HepG2 (cell line): ENCODE results near the gene ISY1. TPM values are rescaled to one million over a fixed set of nuclear protein-coding genes. Genes with fewer than 3 reads are reported as not detected.

Experiments
- ATF4 ChIP-seq, 2 experiments: fragments of 450-650 bp in 1 of 2; sonication (generic) in 1 of 2; formaldehyde crosslinking; IDR thresholded peaks; 2 replicates each; pipeline versions ENCODE4 v1.5.0 to v1.8.0; 2020 to 2022; ENCODE audit warnings: mild to moderate bottlenecking in 1 of 2, missing genetic modification reagents in 1 of 2
- CREB1 ChIP-seq, 2 experiments: fragments of 450-650 bp in 1 of 2; IDR thresholded peaks; 2 replicates each; pipeline ENCODE4 v1.6.1; 2016 to 2017; ENCODE audit warnings: control low read depth in 1 of 2, mild to moderate bottlenecking in 1 of 2, missing compliant biosample characterization in 1 of 2, missing genetic modification characterization in 1 of 2
- HDAC6 ChIP-seq: fragments of 200-600 bp; sonication (generic); IDR thresholded peaks from 2 replicates; pipeline ENCODE4 v1.7.0; 2017; ENCODE audit warnings: mild to moderate bottlenecking, antibody characterized with exemption, low read length, low read depth
- HNF1B ChIP-seq: sonication (generic); formaldehyde crosslinking; IDR thresholded peaks from 2 replicates; pipeline ENCODE4 v1.5.1; 2020; ENCODE audit warnings: mild to moderate bottlenecking, moderate library complexity, missing genetic modification reagents
- HNRNPK ChIP-seq: fragments of 200-400 bp; formaldehyde crosslinking; IDR thresholded peaks from 2 replicates; pipeline ENCODE4 v1.6.1; 2018; ENCODE audit warnings: low read length, low read depth, moderate library complexity, mild to moderate bottlenecking; ENCODE audit not compliant: poor library complexity, severe bottlenecking
- KDM5B ChIP-seq: sonication (generic); formaldehyde crosslinking; IDR thresholded peaks from 2 replicates; pipeline ENCODE4 v1.4.0; 2020; ENCODE audit warnings: missing genetic modification reagents, mild to moderate bottlenecking, borderline replicate concordance
- MYNN ChIP-seq: sonication (generic); formaldehyde crosslinking; IDR thresholded peaks from 2 replicates; pipeline ENCODE4 v1.4.0; 2020; ENCODE audit warnings: mild to moderate bottlenecking, low read depth, missing genetic modification reagents
- NR2C2 ChIP-seq: sonication (generic); formaldehyde crosslinking; IDR thresholded peaks from 2 replicates; pipeline ENCODE4 v1.4.0; 2020; ENCODE audit warnings: missing genetic modification reagents, mild to moderate bottlenecking, moderate library complexity, borderline replicate concordance
- RORA ChIP-seq: sonication (generic); formaldehyde crosslinking; IDR thresholded peaks from 2 replicates; pipeline ENCODE4 v1.5.0; 2020; ENCODE audit warnings: mild to moderate bottlenecking, missing genetic modification reagents, moderate library complexity
- SYNCRIP ChIP-seq: fragments of 200-400 bp; formaldehyde crosslinking; IDR thresholded peaks from 2 replicates; pipeline ENCODE4 v1.6.1; 2018; ENCODE audit warnings: mild to moderate bottlenecking, low read depth, low read length; ENCODE audit not compliant: insufficient read depth
- UBTF ChIP-seq: sonication (generic); formaldehyde crosslinking; IDR thresholded peaks from 2 replicates; pipeline ENCODE4 v1.4.0; 2020; ENCODE audit warnings: mild to moderate bottlenecking, missing genetic modification reagents
- ZNF788 ChIP-seq: sonication (generic); formaldehyde crosslinking; IDR thresholded peaks from 2 replicates; pipeline ENCODE4 v1.5.0; 2020; ENCODE audit warnings: mild to moderate bottlenecking, missing genetic modification reagents, borderline replicate concordance
- ZNF878 ChIP-seq: sonication (generic); formaldehyde crosslinking; IDR thresholded peaks from 2 replicates; pipeline ENCODE4 v1.8.1; 2023; ENCODE audit warnings: mild to moderate bottlenecking, missing genetic modification reagents, moderate library complexity
- polyA plus RNA-seq, 8 experiments: library from polyadenylated mRNA; depleted of rRNA in 3 of 8; stranded (reverse) in 7 of 8; unstranded in 1 of 8; fragments of >200 nt; fragmentation: Illumina TruSeq in 4 of 8; extraction: Trizol in 4 of 8; gene quantifications; 2 replicates each; pipeline versions ENCODE4 v1.2.1 to v1.2.3, GENCODE V29; 2011 to 2016; ENCODE audit warnings: low read depth in 4 of 8, missing spikeins in 1 of 8, mixed read lengths in 1 of 8; ENCODE audit not compliant: insufficient read depth in 1 of 8
- total RNA-seq, 5 experiments: library from RNA; depleted of rRNA; stranded (reverse); fragments of >200 nt; fragmentation: Illumina TruSeq; extraction: Trizol; gene quantifications; 2 replicates each; pipeline ENCODE4 v1.2.3, GENCODE V29; 2016; ENCODE audit warnings: low read depth in 1 of 5
- TF ChIP-seq, protein P1 (sequence below): sonication (generic); formaldehyde crosslinking; IDR thresholded peaks from 2 replicates; pipeline ENCODE4 v1.4.0; 2020; ENCODE audit warnings: missing genetic modification reagents
- TF ChIP-seq, protein P2 (sequence below): sonication (generic); formaldehyde crosslinking; IDR thresholded peaks from 2 replicates; pipeline ENCODE4 v1.9.0; 2022; ENCODE audit warnings: low read depth, missing genetic modification reagents
- TF ChIP-seq, protein P3 (sequence below): IDR thresholded peaks from 2 replicates; pipeline ENCODE4 v1.6.1; 2016; ENCODE audit warnings: mild to moderate bottlenecking

Gene ISY1
- total and polyA plus RNA-seq, 2 of the 13 experiments (the other 11 are each of a cell fraction or from before 2014, with no cell fraction given) = 21.0 to 39.1 TPM

GRCh38 chr3:129119365-129120100 lies 41.3 kb downstream of the ISY1 start (continued):
- TF ChIP-seq ZNF788 (CRISPR knock-in tag) (peak; percentile 97; the same call in 1 of the 2 replicates), ZNF878 (no peak; the same call in 1 of the 2 replicates), ATF4 (CRISPR knock-in tag; IDR thresholded peaks at IDR 0.05) (peak in 1 of 2 experiments; percentile 81; a peak in 2 of 4 replicates), KDM5B (CRISPR knock-in tag) (peak; percentile 31; the same call in 1 of the 2 replicates), RORA (CRISPR knock-in tag) (no peak), UBTF (CRISPR knock-in tag) (peak; percentile 60), SYNCRIP (no peak), HNRNPK (no peak), MYNN (CRISPR knock-in tag) (no peak), HDAC6 (no peak), HNF1B (CRISPR knock-in tag) (peak; percentile 80), NR2C2 (CRISPR knock-in tag) (peak; percentile 15; the same call in 1 of the 2 replicates), CREB1 (IDR thresholded peaks at IDR 0.05) (peak; percentile 55), CREB1 (CRISPR knock-in tag; IDR thresholded peaks at IDR 0.05) (no peak)
- TF ChIP-seq, protein P1, sequence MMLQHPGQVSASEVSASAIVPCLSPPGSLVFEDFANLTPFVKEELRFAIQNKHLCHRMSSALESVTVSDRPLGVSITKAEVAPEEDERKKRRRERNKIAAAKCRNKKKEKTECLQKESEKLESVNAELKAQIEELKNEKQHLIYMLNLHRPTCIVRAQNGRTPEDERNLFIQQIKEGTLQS = no peak; the same call in 1 of the 2 replicates
- TF ChIP-seq, protein P2, sequence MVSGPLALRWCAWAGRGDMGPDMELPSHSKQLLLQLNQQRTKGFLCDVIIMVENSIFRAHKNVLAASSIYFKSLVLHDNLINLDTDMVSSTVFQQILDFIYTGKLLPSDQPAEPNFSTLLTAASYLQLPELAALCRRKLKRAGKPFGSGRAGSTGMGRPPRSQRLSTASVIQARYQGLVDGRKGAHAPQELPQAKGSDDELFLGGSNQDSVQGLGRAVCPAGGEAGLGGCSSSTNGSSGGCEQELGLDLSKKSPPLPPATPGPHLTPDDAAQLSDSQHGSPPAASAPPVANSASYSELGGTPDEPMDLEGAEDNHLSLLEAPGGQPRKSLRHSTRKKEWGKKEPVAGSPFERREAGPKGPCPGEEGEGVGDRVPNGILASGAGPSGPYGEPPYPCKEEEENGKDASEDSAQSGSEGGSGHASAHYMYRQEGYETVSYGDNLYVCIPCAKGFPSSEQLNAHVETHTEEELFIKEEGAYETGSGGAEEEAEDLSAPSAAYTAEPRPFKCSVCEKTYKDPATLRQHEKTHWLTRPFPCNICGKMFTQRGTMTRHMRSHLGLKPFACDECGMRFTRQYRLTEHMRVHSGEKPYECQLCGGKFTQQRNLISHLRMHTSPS (CRISPR knock-in tag) = 0 out of 2 replicates have a peak, but pooled peaks have one; percentile 61
- TF ChIP-seq, protein P3, sequence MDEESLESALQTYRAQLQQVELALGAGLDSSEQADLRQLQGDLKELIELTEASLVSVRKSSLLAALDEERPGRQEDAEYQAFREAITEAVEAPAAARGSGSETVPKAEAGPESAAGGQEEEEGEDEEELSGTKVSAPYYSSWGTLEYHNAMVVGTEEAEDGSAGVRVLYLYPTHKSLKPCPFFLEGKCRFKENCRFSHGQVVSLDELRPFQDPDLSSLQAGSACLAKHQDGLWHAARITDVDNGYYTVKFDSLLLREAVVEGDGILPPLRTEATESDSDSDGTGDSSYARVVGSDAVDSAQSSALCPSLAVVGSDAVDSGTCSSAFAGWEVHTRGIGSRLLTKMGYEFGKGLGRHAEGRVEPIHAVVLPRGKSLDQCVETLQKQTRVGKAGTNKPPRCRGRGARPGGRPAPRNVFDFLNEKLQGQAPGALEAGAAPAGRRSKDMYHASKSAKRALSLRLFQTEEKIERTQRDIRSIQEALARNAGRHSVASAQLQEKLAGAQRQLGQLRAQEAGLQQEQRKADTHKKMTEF (CRISPR knock-in tag) = peak; percentile 88
